Endothelial cell of umbilical vein (primary cell): ENCODE data around the gene AGBL4. TPM values are rescaled to one million over a fixed set of nuclear protein-coding genes. Genes with fewer than 3 reads are reported as not detected.

Source experiments
- BruUV-seq: library from RNA; stranded (reverse); fragments of 400-500 nt; replicated peaks from 2 replicates; lab custom pipeline; 2021; lab: Mats Ljungman, UMichigan
- CTCF ChIA-PET: fragments of 300-600, 350-600 bp; sonication (Branson Sonifier 250); formaldehyde crosslinking; loops from one replicate; lab custom pipeline; 2021; ENCODE audit warnings: antibody characterized with exemption, inconsistent platforms; lab: Charles Lee
- POLR2A ChIA-PET: fragments of 300-600, 350-600 bp; sonication (Branson Sonifier 250); formaldehyde crosslinking; loops from one replicate; lab custom pipeline; 2021; ENCODE audit warnings: antibody characterized with exemption, inconsistent platforms; lab: Charles Lee
- DNase-seq: peaks from one replicate; pipeline ENCODE4 v3.0.0-alpha.2; 2011; ENCODE audit warnings: low read depth, low spot score
- FAIRE-seq: peaks from 2 replicates; lab custom pipeline; 2011; peaks lifted over from hg19 to GRCh38; lab: Jason Lieb, UNC
- H2AFZ ChIP-seq: 2 replicates; pipeline ENCODE4 v1.6.0; 2012; ENCODE audit warnings: low read depth, low read length, control low read depth, inconsistent platforms
- H3K27ac ChIP-seq: 2 replicates; pipeline ENCODE4 v1.5.1; 2011; ENCODE audit warnings: low read depth, mild to moderate bottlenecking, control low read depth, low read length, moderate library complexity; ENCODE audit not compliant: insufficient read depth
- H3K27me3 ChIP-seq, 2 experiments: 2 replicates each; pipeline versions ENCODE4 v1.6.0 to v1.6.1; 2011; ENCODE audit warnings: low read length in 2 of 2, mixed read lengths in 1 of 2; ENCODE audit not compliant: control insufficient read depth in 2 of 2, insufficient read depth in 2 of 2
- H3K36me3 ChIP-seq, 2 experiments: 2 replicates in 1 of 2; 3 replicates in 1 of 2; pipeline ENCODE4 v1.5.1; 2011; ENCODE audit warnings: low read length in 2 of 2, mild to moderate bottlenecking in 1 of 2, moderate library complexity in 1 of 2; ENCODE audit not compliant: control insufficient read depth in 2 of 2, insufficient read depth in 2 of 2; ENCODE audit errors: extremely low read depth in 1 of 2
- H3K4me1 ChIP-seq: 3 replicates; pipeline ENCODE4 v1.5.1; 2011; ENCODE audit warnings: mild to moderate bottlenecking, low read length; ENCODE audit not compliant: control insufficient read depth, insufficient read depth; ENCODE audit errors: extremely low read depth
- H3K4me2 ChIP-seq: 2 replicates; pipeline ENCODE4 v1.6.1; 2011; ENCODE audit warnings: low read length, control low read depth, mixed read lengths; ENCODE audit not compliant: insufficient read depth
- H3K4me3 ChIP-seq, 3 experiments: fragments of 200-600 bp in 1 of 3; sonication (generic), shearing (Covaris generic) in 1 of 3; replicated peaks in 1 of 3; 2 replicates each; pipeline ENCODE4 v1.5.1; 2011 to 2016; ENCODE audit warnings: control low read depth in 3 of 3, low read length in 3 of 3, mild to moderate bottlenecking in 2 of 3, inconsistent platforms in 1 of 3, low read depth in 1 of 3, moderate library complexity in 1 of 3; ENCODE audit not compliant: insufficient read depth in 1 of 3
- H3K79me2 ChIP-seq: 2 replicates; pipeline ENCODE4 v1.6.0; 2012; ENCODE audit warnings: low read length, inconsistent platforms; ENCODE audit not compliant: control insufficient read depth, insufficient read depth
- H3K9ac ChIP-seq: replicated peaks from 2 replicates; pipeline ENCODE3; 2011; ENCODE audit warnings: low read length, control low read depth; ENCODE audit not compliant: insufficient read depth; ENCODE audit errors: extremely low read depth
- H3K9me1 ChIP-seq: replicated peaks from 3 replicates; pipeline ENCODE4 v1.6.0; 2011; ENCODE audit warnings: mild to moderate bottlenecking, low read length; ENCODE audit not compliant: control insufficient read depth, insufficient read depth; ENCODE audit errors: extremely low read depth
- H3K9me3 ChIP-seq: replicated peaks from 2 replicates; pipeline ENCODE4 v1.5.1; 2012; ENCODE audit warnings: low read length, inconsistent platforms; ENCODE audit not compliant: control insufficient read depth, insufficient read depth
- H4K20me1 ChIP-seq: replicated peaks from 2 replicates; pipeline ENCODE3; 2011; ENCODE audit warnings: mild to moderate bottlenecking, low read length; ENCODE audit not compliant: control insufficient read depth, insufficient read depth; ENCODE audit errors: extremely low read depth
- EZH2 ChIP-seq: IDR thresholded peaks from 2 replicates; pipeline ENCODE4 v1.6.1; 2012; ENCODE audit warnings: borderline replicate concordance, low read depth, mild to moderate bottlenecking, moderate library complexity, low read length, inconsistent platforms; ENCODE audit not compliant: severe bottlenecking
- FOS ChIP-seq: IDR thresholded peaks from 2 replicates; pipeline ENCODE4 v1.6.1; 2011; ENCODE audit warnings: mild to moderate bottlenecking, low read length, moderate library complexity, borderline replicate concordance; ENCODE audit not compliant: insufficient read depth
- GATA2 ChIP-seq: IDR thresholded peaks from 2 replicates; pipeline ENCODE4 v1.7.0; 2011; ENCODE audit warnings: low read depth, mild to moderate bottlenecking, moderate library complexity, mixed read lengths, low read length; ENCODE audit not compliant: insufficient read length, insufficient read depth
- JUN ChIP-seq: IDR thresholded peaks from 2 replicates; pipeline ENCODE4 v1.6.1; 2011; ENCODE audit warnings: borderline replicate concordance, low read depth; ENCODE audit not compliant: insufficient read length, insufficient read depth
- MYC ChIP-seq: IDR thresholded peaks from one replicate; pipeline ENCODE4 v1.6.1; 2011; ENCODE audit warnings: mild to moderate bottlenecking, low read depth, low read length
- POLR2A ChIP-seq: IDR thresholded peaks from 2 replicates; pipeline ENCODE4 v1.6.1; 2012; ENCODE audit warnings: low read depth, mild to moderate bottlenecking, control low read depth, low read length
- POLR2AphosphoS5 ChIP-seq: IDR thresholded peaks from 2 replicates; pipeline ENCODE4 v1.6.1; 2012; ENCODE audit warnings: low read depth, mild to moderate bottlenecking, control low read depth, low read length, moderate library complexity; ENCODE audit not compliant: insufficient read depth
- dilution Hi-C: fragments of 300-500 bp; cut with MboI; formaldehyde crosslinking; loops from one replicate; pipeline ENCODE4 v1.15.0; 2019; ENCODE audit warnings: low sequenced_read_pairs; ENCODE audit not compliant: extremely low pct_ligation_motif_present
- intact Hi-C: fragments of 100-400 bp; cut with micrococcal nuclease; formaldehyde crosslinking; loops from one replicate; pipeline ENCODE4 v1.10.0; 2022
- polyA plus RNA-seq, 4 experiments: library from polyadenylated mRNA; depleted of rRNA in 3 of 4; stranded (reverse) in 3 of 4; unstranded in 1 of 4; fragments of >200 nt; gene quantifications; 2 replicates each; pipeline versions ENCODE4 v1.2.1 to v1.2.3, GENCODE V29; 2011 to 2012; ENCODE audit warnings: missing spikeins in 1 of 4
- total RNA-seq: library from RNA; stranded (reverse); gene quantifications from 2 replicates; pipeline ENCODE4 v1.2.3, GENCODE V29; 2021
- TF ChIP-seq, protein P1 (sequence below), 2 donors: IDR thresholded peaks; 1 replicate in 1 of 2; 2 replicates in 1 of 2; pipeline ENCODE4 v1.5.1; 2011; ENCODE audit warnings: low read length in 2 of 2, mild to moderate bottlenecking in 2 of 2, moderate library complexity in 2 of 2, control low read depth in 1 of 2, inconsistent platforms in 1 of 2, low read depth in 1 of 2; ENCODE audit not compliant: insufficient read depth in 1 of 2; ENCODE audit errors: extremely low read depth in 1 of 2
- TF ChIP-seq, protein P2 (sequence below): IDR thresholded peaks from 2 replicates; pipeline ENCODE4 v1.6.1; 2011; ENCODE audit not compliant: insufficient read depth, insufficient read length

Gene AGBL4
- total and polyA plus RNA-seq, 2 donors (not counting 3 experiments of a cell fraction or from before 2014, with no cell fraction given) = not detected

- dilution Hi-C loops = no loop called here
- H3K79me2 ChIP-seq = no peaks in the 10 kb centered on the region
- no peaks in the 10 kb centered on the region for H3K9me3 ChIP-seq
- no peaks in the 10 kb centered on the region for H3K27me3 ChIP-seq
- intact Hi-C loops = no loop called here
- no peak for DNase-seq
- POLR2A ChIA-PET = no interaction called here
- H2AFZ ChIP-seq = no peak overlapping the region
- H3K4me3 ChIP-seq = no peak overlapping the region
- no peak overlapping the region for H3K4me2 ChIP-seq
- no peaks in the 10 kb centered on the region for H3K9me1 ChIP-seq
- no peaks in the 10 kb centered on the region for H4K20me1 ChIP-seq
- H3K36me3 ChIP-seq = no peaks in the 10 kb centered on the region
- H3K27ac ChIP-seq = no peak overlapping the region
- no peak for FAIRE-seq
- H3K9ac ChIP-seq = no peak overlapping the region
- no TSS peak for BruUV-seq
- CTCF ChIA-PET = interaction anchor here (1.0 kb wide), 1 partner anchor 12 kb away, joined by 3 read pairs; no protein-coding TSS in a partner anchor
- TF ChIP-seq MYC (no peak), EZH2 (no peak), FOS (no peak), JUN (no peak), POLR2A (no peak), GATA2 (no peak), POLR2AphosphoS5 (no peak)
- TF ChIP-seq, protein P1, sequence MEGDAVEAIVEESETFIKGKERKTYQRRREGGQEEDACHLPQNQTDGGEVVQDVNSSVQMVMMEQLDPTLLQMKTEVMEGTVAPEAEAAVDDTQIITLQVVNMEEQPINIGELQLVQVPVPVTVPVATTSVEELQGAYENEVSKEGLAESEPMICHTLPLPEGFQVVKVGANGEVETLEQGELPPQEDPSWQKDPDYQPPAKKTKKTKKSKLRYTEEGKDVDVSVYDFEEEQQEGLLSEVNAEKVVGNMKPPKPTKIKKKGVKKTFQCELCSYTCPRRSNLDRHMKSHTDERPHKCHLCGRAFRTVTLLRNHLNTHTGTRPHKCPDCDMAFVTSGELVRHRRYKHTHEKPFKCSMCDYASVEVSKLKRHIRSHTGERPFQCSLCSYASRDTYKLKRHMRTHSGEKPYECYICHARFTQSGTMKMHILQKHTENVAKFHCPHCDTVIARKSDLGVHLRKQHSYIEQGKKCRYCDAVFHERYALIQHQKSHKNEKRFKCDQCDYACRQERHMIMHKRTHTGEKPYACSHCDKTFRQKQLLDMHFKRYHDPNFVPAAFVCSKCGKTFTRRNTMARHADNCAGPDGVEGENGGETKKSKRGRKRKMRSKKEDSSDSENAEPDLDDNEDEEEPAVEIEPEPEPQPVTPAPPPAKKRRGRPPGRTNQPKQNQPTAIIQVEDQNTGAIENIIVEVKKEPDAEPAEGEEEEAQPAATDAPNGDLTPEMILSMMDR (IDR thresholded peaks at IDR 0.05; ENCODE audit: extremely low read depth in 1 of 2, insufficient read depth in 1 of 2, low read depth in 1 of 2, low read length in 2 of 2) = no peak
- TF ChIP-seq, protein P2, sequence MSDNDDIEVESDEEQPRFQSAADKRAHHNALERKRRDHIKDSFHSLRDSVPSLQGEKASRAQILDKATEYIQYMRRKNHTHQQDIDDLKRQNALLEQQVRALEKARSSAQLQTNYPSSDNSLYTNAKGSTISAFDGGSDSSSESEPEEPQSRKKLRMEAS = no peak
- H3K4me1 ChIP-seq = no peaks in the 10 kb centered on the region
These were observed 1421.4 kb downstream of the AGBL4 start for GRCh38 chr1:48602349-48602748.
